Fibroblast of mammary gland (primary cell): ENCODE results near the gene C3orf70.

Experiments used
- DNase-seq: peaks from one replicate; pipeline ENCODE4 v3.0.0-alpha.2; 2010; ENCODE audit warnings: low read depth
- H3K4me3 ChIP-seq: 2 replicates; pipeline ENCODE4 v1.5.1; 2011; ENCODE audit warnings: low read depth, mild to moderate bottlenecking, low read length, moderate library complexity; ENCODE audit not compliant: control insufficient read depth
- CTCF ChIP-seq: conservative IDR thresholded peaks from 2 replicates; pipeline ENCODE4 v1.5.1; 2011; ENCODE audit warnings: low read depth, low read length, inconsistent platforms; ENCODE audit not compliant: control insufficient read depth, insufficient read depth

Gene C3orf70

GRCh38 chr3:185188816-185189215 is 36.0 kb upstream of the C3orf70 start:
- H3K4me3 ChIP-seq: no peak overlapping the region
- TF ChIP-seq CTCF: no peak
- DNase-seq: no peak

GRCh38 chr3:185187391-185187790 is 34.5 kb upstream of the C3orf70 start:
- no peak for TF ChIP-seq CTCF
- DNase-seq: no peak
- no peak overlapping the region for H3K4me3 ChIP-seq

GRCh38 chr3:185176750-185177359 is 24.0 kb upstream of the C3orf70 start:
- peak; percentile 63 for TF ChIP-seq CTCF
- peak; percentile 45 for DNase-seq
- no peak overlapping the region for H3K4me3 ChIP-seq

- DNase-seq: no peak
- TF ChIP-seq CTCF: no peak
- H3K4me3 ChIP-seq: no peak overlapping the region
These were observed 22.6 kb upstream of the C3orf70 start for GRCh38 chr3:185175370-185175987.

GRCh38 chr3:185172086-185173049 is 19.5 kb upstream of the C3orf70 start:
- no peak for DNase-seq
- TF ChIP-seq CTCF: no peak

GRCh38 chr3:185164428-185165217 is 11.8 kb upstream of the C3orf70 start:
- no peak for DNase-seq
- no peak overlapping the region for H3K4me3 ChIP-seq
- no peak for TF ChIP-seq CTCF

More at GRCh38 chr3:185172086-185173049, 19.5 kb upstream of the C3orf70 start:
- H3K4me3 ChIP-seq: no peak overlapping the region
